CD4-positive, alpha-beta T cell treated with Interleukin-12 subunit alpha and Interleukin-12 subunit beta, for 1 hour (primary cell): ENCODE measurements around the gene CAT.
"Not testable (repeated sequence)": the region's sequence is repeated elsewhere in the genome, so short reads cannot be mapped to it uniquely, and the experiment has no call there.

ENCODE experiments used
- DNase-seq: peaks from one replicate; pipeline ENCODE4 v3.0.0-alpha.2; 2020

Gene CAT

GRCh38 chr11:34438529-34439507 is at the start of gene CAT:
TSS of gene CAT (plus strand) at chr11:34438934. CDS start at chr11:34439014, 80 bp downstream.
- peak; percentile 97 for DNase-seq

GRCh38 chr11:34394771-34395300 is 43.9 kb upstream of the CAT start:
- DNase-seq, result no peak

- DNase-seq, result no peak
Measured at GRCh38 chr11:34395916-34396550, 42.7 kb upstream of the CAT start.

- DNase-seq, result no peak
Measured at GRCh38 chr11:34397120-34397519, 41.6 kb upstream of the CAT start.

- DNase-seq, result no peak
Measured at GRCh38 chr11:34397811-34398210, 40.9 kb upstream of the CAT start.

- no peak for DNase-seq
Measured at GRCh38 chr11:34403431-34403830, 35.3 kb upstream of the CAT start.

- DNase-seq, result no peak
Measured at GRCh38 chr11:34404280-34404679, 34.5 kb upstream of the CAT start.

- no peak for DNase-seq
Measured at GRCh38 chr11:34405079-34405858, 33.5 kb upstream of the CAT start.

GRCh38 chr11:34406413-34406812 is 32.3 kb upstream of the CAT start:
- DNase-seq, result no peak

- no peak for DNase-seq
Measured at GRCh38 chr11:34407121-34407813, 31.5 kb upstream of the CAT start.

GRCh38 chr11:34408580-34409172 is 30.1 kb upstream of the CAT start:
- no peak for DNase-seq

GRCh38 chr11:34411111-34411510 is 27.6 kb upstream of the CAT start:
- no peak for DNase-seq

- DNase-seq, result no peak
Measured at GRCh38 chr11:34411791-34412190, 26.9 kb upstream of the CAT start.

GRCh38 chr11:34413263-34413662 is 25.5 kb upstream of the CAT start:
- no peak for DNase-seq

GRCh38 chr11:34415538-34415937 is 23.2 kb upstream of the CAT start:
- DNase-seq, result no peak

GRCh38 chr11:34416088-34416487 is 22.6 kb upstream of the CAT start:
- DNase-seq, result no peak

GRCh38 chr11:34416766-34417165 is 22.0 kb upstream of the CAT start:
- no peak for DNase-seq

- DNase-seq, result no peak
Measured at GRCh38 chr11:34417202-34417601, 21.5 kb upstream of the CAT start.

GRCh38 chr11:34419158-34419557 is 19.6 kb upstream of the CAT start:
- no peak for DNase-seq

- no peak for DNase-seq
Measured at GRCh38 chr11:34423300-34423699, 15.4 kb upstream of the CAT start.

- not testable (repeated sequence) for DNase-seq
Measured at GRCh38 chr11:34424826-34425225, 13.9 kb upstream of the CAT start.

- no peak for DNase-seq
Measured at GRCh38 chr11:34425360-34425759, 13.4 kb upstream of the CAT start.
